GM19193 (cell line): ENCODE results near the gene TXNL4B.

Experiments used
- POLR2A ChIP-seq: IDR thresholded peaks from 4 replicates; pipeline ENCODE4 v1.6.1; 2011; ENCODE audit not compliant: insufficient read depth, insufficient read length; ENCODE audit errors: extremely low read depth

The TXNL4B gene

GRCh38 chr16:72093448-72094265 lies at the start of gene TXNL4B, which contains the start of gene DHX38:
TXNL4B (minus strand) TSS chr16:72093620; CDS start chr16:72090749, 2,871 bp downstream.
DHX38 (plus strand) TSS chr16:72093847; CDS start chr16:72096158, 2,311 bp downstream.
- peak; percentile 80 for TF ChIP-seq POLR2A

- TF ChIP-seq POLR2A = no peak
These were observed 49.1 kb upstream of the TXNL4B start for GRCh38 chr16:72142476-72142875.

GRCh38 chr16:72139908-72140307 lies 46.5 kb upstream of the TXNL4B start:
- no peak for TF ChIP-seq POLR2A

- TF ChIP-seq POLR2A = no peak
These were observed 44.7 kb upstream of the TXNL4B start for GRCh38 chr16:72138064-72138572.

GRCh38 chr16:72137380-72138063 lies 44.1 kb upstream of the TXNL4B start:
- no peak for TF ChIP-seq POLR2A

- no peak for TF ChIP-seq POLR2A
These were observed 41.1 kb upstream of the TXNL4B start for GRCh38 chr16:72134507-72134906.

- no peak for TF ChIP-seq POLR2A
These were observed 39.3 kb upstream of the TXNL4B start for GRCh38 chr16:72132726-72133125.

GRCh38 chr16:72131036-72131435 lies 37.6 kb upstream of the TXNL4B start:
- no peak for TF ChIP-seq POLR2A

GRCh38 chr16:72129976-72130656 lies 36.7 kb upstream of the TXNL4B start:
- no peak for TF ChIP-seq POLR2A

GRCh38 chr16:72128701-72129100 lies 35.3 kb upstream of the TXNL4B start:
- TF ChIP-seq POLR2A = no peak

- TF ChIP-seq POLR2A = no peak
These were observed 33.0 kb upstream of the TXNL4B start for GRCh38 chr16:72126429-72126765.

- TF ChIP-seq POLR2A = no peak
These were observed 32.4 kb upstream of the TXNL4B start for GRCh38 chr16:72125635-72126428.

GRCh38 chr16:72124761-72125634 lies 31.6 kb upstream of the TXNL4B start:
- no peak for TF ChIP-seq POLR2A
